HL-60/S4 treated with phorbol 12-myristate 13-acetate at 8.2 ng/mL for 4 days and 3 days (cell line): ENCODE data around the gene ARHGEF37.
"Not testable (repeated sequence)": the region's sequence is repeated elsewhere in the genome, so short reads cannot be mapped to it uniquely, and the experiment has no call there.

Source experiments
- in situ Hi-C: fragments of 300-500 bp; cut with MboI; formaldehyde crosslinking; loops from 2 replicates; pipeline ENCODE4 v1.15.0; 2022; ENCODE audit warnings: low sequenced_read_pairs

Gene ARHGEF37, protein sequence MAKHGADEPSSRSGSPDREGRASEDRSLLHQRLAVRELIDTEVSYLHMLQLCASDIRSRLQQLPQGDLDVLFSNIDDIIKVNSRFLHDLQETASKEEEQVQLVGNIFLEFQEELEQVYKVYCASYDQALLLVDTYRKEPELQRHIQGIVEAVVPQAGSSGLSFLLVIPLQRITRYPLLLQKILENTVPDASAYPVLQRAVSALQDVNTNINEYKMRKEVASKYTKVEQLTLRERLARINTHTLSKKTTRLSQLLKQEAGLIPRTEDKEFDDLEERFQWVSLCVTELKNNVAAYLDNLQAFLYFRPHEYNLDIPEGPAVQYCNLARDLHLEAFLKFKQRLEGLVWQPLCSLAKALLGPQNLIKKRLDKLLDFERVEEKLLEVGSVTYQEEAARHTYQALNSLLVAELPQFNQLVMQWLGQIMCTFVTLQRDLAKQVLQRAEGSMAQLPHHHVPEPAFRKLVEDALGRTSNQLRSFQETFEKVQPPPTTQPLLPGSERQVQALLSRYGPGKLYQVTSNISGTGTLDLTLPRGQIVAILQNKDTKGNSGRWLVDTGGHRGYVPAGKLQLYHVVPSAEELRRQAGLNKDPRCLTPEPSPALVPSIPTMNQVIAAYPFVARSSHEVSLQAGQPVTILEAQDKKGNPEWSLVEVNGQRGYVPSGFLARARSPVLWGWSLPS

DNA sequence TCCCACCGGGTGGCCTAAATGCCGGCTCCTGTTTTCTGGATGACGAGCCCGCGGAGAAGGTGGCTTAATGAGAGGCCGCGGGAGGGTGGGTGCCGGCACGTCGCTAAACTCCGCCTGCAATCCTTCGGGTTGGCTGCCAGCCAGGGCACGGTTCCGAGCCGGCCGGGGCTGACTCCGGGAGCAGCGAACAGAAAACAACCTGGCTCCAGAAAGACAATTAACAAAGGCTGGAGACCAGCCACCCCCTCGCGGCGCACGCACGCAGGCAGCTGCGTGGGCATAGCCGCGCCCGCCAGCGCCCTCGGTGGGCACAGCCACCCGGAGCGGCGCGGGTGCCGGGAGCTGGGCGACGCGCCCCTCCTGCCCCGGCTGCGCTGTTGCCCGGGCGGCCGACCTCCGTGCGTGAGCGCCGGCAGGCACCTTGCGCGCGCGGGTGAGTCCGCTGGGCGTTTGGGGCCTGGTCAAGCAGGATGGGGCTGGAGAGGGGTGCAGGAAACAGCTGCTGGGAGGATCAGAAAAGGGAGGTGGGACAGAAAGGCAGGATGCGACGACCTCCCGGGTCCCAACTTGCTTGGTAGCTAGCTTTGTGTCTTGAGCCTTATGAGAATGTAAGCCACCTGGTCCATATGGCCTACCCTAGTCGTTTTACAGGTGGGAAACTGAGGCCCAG lies at the start of gene ARHGEF37:
TSS of gene ARHGEF37 (plus strand) at position 307 of the 670 bp plus-strand sequence. CDS start 16,272 bp downstream, outside the sequence.
- in situ Hi-C loops = no loop called here

DNA sequence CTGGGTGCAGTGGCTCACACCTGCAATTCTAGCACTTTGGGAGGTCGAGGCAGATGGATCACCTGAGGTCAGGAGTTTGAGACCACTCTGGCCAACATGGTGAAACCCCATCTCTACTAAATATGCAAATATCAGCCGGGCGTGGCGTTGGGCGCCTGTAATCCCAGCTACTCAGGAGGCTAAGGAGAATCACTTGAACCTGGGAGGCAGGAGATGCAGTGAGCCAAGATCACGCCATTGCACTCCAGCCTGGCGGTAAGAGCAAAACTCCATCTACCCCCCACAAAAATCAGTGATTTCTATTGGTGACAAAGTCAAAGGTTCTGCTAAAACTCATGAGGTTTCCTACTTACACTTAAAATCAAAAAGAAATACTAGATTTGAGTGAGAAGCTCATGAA lies 48.9 kb upstream of the ARHGEF37 start:
- in situ Hi-C loops = no loop called here

DNA sequence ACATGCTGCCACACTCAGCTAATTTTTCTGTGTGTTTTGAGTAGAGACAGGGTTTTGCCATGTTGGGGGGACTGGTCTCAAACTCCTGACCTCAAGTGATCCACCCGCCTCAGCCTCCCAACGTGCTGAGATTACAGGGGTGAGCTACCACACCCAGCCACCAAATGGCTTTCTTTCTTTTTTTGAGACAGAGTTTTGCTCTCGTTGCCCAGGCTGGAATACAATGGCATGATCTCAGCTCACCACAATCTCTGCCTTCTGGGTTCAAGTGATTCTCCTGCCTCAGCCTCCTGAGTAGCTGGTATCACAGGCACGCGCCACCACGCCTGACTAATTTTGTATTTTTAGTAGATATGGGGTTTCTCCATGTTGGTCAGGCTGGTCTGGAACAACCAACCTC lies 45.5 kb upstream of the ARHGEF37 start:
- in situ Hi-C loops = not testable (repeated sequence)

DNA sequence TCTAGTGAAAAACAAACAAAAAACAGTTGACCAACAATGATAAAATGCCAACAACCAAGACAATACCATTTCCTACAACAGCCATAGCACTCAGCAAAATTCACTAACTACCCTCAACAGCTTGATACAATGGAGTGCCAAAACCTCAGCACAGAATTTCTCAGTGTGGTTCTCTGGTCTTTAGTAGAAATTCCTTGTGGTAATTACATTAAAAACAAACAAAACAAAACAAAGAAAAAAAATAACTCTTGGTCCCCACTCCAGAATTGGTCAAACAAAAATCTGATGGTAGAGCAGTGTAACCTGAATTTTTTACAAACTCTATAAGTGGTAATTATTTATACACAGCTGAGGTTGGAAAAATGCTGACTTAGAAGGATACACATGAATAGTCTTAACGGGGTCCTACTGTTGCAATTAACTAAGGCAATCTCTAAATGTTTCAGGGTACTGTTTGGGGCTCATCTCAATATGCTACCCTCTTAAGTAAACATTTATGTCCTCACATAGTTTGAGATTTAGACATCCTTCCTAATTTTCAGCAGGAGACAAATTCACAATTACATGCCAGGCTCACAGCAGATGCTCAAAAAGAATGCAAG lies 43.8 kb upstream of the ARHGEF37 start:
- in situ Hi-C loops = no loop called here

DNA sequence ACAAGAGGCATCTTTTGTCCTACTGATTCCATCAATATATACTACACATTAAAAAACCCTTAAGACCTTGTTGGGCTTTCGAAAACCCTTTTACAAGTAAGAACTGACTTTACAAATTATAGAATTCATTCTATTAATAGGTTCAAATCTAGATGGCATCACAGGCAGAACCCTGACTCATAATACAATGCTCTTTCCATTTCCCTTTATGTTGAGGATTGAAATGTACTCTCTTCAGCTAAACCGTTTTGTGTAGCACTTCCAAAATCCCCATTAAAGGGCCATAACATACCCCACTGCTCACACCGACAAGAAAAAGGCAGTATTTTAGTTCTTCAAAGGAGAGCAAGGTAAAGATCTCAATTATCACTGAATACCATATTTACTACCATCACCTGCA lies 41.2 kb upstream of the ARHGEF37 start:
- in situ Hi-C loops = no loop called here

DNA sequence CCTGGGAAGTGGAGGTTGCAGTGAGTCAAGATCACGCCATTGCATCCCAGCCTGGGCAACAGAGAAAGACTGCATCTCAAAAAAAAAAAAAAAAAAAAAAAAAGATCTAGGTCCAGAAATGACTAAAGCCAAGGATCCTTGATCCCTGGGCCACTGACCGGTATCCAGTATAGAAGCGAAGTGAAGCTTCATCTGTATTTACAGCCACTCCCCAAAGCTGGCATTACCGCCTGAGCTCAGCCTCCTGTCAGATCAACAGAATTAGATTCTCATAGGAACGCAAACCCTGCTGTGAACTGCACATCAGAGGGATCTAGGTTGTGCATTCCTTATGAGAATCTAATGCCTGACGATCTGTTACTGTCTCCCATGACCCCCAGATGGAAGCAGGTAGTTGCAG lies 39.4 kb upstream of the ARHGEF37 start:
- in situ Hi-C loops = no loop called here

DNA sequence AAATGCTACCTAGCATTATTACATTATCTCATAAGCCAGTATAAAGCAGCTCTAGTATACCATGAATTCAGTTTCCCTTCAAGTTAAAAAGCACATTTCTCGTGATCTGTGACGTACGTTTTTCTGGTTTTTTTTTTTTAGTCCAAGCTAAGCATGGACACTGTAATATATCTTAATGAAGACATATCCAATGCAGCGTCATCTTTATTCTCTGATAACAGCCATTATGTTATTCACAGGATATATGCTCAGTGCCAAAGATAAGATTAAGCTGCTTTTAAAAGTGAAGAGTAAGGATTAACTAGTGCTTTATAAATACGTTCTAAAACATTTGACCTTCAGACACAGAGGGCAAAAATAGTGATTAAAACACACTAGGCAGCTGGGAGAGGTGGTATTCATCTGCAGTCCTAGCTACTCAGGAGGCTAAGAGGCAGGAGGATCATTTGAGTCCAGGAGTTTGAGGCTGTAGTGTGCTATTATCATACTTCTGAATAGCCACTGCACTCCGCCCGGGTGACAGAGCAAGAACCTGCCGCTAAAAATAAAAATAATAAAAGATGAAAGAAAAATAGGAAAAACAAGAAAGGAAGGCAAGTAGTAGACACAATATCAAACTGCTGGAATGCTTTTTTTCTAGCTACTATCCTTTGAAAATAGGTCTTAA lies 37.8 kb upstream of the ARHGEF37 start:
- in situ Hi-C loops = no loop called here

DNA sequence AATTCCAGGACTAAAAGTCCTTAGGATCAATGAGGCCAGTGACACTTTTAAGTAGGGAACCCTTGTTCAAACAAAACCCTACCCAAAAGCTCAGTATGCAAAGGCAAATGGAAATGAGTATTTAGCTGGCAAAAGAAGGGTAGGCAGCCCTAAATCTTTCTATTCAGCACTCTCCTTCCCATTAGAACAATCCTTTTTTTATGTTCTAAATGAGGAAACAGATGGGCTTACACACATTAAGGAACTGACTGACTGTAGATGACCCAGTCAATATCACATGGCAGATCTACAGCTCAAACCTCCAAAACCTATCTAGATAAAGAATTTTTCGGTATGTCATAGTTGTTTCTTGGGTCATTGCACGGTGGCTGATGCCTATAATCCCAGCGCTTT lies 37.3 kb upstream of the ARHGEF37 start:
- in situ Hi-C loops = no loop called here

DNA sequence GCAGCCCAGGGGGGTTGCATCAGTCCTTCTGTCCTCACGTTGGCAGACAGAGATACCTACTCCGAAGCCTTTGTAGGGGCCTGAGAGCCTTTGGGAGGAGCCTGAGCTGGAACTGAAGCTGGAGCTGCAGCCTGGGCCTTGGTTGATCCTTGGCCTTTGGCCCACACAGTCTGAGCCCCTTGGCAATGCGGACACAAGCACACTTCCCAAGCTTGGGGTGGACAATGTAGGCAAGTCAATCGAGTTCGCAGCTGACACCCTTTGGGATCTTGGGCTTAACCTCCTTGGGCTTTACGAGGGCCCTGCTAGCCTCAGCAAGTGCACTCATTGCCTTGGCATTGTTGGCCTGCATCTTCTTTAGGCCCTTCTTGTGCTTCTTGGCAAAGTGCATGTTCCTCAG lies 36.0 kb upstream of the ARHGEF37 start:
- in situ Hi-C loops = no loop called here

DNA sequence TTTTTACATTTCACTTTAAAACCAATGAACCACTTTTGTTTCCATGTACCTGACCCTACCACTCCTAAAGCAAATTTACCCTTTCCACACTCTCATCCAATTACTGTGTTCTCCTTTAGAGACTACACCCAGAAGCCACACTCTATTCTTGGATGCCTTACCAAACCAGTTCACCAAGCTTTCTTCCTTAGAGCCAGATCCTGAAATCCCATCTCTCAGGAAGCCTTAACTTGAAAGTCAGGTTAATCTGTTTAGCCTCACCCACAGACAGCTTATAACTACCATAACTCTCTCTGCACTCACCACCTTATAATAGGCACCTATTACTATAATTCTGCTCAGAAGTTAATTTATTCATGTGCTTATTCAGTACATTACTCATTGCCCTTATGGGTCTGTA lies 34.3 kb upstream of the ARHGEF37 start:
- in situ Hi-C loops = no loop called here

DNA sequence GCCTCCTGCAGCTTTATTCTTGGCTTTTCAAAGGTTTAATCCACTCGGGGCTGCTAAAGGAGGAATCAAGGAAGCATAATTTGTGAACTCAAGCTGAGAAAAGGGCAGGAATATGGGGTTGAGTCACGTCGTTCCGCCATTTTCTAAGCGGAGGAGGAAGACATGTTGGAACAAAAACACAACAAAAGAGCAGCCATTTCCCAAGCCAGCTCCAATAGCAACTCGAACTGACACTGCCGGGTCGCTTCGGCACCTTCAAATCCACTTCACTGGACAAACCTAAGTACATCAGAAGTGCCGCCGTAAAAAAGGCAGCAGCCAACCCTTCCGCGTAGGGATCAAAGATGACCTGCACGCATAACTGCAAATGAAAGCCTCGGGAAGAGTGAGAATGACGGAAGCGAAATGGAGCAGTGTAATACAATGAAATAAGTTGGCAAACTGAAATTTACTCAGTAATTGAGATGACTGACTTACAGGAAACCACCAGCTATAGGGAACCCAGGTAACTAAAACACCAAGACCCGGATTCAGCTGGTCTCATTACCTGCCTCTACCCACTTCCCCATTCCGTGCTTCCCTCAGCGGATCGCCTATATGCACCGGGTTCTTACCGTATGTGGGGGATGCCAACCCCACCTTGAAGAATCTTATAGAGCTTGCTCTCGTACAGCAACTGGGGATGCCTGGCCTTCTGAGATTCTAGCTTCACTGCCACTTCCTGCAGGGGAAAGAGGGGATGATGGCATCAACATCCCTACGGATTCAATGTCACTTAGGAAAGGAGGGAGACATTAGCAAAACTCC lies 31.6 kb upstream of the ARHGEF37 start:
- in situ Hi-C loops = loop anchor here (25.0 kb wide), 2 partner anchors 187 to 737 kb away; partner anchors contain the start of gene PCYOX1L

DNA sequence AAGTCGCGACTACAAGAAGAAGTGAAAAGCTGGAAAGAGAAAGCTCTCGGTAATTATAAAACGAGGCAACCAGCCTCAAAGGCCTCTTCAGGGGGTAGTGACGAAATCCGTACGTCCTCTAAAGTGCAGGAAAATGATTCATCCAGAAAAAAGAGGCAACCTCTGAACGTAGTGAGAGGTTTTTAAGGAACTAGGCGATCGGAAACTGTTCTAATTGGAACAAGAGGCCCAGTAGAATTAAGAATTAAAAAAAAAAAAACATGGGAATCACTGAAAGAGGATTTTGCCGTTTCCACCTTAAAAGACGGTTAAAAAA lies 31.1 kb upstream of the ARHGEF37 start:
- in situ Hi-C loops = loop anchor here (25.0 kb wide), 2 partner anchors 188 to 738 kb away; partner anchors contain the start of gene PCYOX1L

DNA sequence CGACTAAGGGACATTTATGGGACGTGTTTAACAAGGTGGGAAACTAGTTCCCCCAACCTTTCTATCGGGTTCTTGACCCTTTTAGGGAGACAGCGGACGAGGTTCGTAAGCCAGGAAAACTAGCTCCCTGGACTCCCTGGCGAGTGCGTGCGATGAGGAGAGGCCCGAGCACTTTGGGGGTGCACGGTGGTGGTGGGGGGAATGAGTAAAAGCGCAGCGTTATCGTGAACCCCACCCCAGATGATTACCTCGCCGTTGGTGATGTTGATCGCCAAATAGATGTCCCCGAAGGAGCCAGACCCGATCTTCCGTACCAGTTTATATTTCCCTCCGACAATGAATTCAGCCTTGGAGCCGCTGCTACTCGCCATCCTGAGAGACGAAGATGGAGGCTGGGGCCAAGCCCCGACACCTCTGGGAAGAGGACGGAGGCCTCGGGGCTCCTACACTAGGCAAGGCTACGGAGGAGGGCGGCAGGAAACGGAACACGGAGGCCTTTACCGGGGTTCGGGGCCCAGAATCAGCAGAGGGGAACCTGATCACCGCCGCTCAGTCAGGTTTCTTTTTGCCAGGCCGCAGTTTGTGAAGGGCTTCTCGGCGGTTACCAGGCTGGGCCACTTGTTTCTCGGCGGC lies 30.6 kb upstream of the ARHGEF37 start:
- in situ Hi-C loops = loop anchor here (25.0 kb wide), 2 partner anchors 188 to 738 kb away; partner anchors contain the start of gene PCYOX1L

DNA sequence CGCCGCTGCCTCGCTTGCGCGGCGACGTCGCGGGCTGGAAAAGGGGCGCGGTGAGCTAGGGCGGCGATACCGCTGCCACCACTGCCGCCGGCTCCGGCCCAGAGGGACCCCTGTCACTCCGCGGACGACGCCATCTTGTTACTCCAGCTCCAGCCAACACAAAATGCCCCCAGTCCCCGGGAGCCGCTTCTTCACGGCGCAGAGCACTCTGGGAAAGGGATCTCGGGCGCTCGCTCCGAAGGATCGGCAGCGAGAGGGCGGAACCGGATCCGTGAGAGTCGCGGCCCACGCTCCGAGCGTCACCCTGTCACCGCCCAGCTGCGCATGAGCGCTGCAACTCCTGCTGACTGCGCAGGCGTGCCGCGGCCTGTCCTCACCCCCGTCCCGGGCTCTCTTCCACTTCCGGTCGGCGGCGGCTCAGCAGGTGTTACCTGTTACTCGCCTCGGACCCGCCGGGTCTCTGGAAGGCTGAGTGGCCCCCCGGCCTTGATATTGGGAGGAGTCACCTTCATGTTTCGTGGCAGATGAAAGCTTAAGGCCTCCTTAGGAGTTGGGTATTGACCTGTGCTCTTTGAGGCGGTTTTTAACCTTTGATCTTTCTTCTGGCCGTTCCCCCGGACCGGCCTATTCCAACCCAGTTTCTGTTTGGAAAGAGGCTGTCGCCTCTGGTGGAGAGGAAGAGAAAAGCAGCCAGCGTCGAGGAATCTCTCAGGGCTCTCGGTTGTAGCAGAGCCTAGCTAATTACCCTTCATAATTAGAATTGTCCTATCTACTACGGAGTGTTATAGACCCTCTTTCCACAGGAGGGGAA lies 29.9 kb upstream of the ARHGEF37 start, which contains the start of gene CSNK1A1:
TSS of gene CSNK1A1 (minus strand) at position 213 of the 811 bp plus-strand sequence. CDS start 475 bp downstream, outside the sequence.
- in situ Hi-C loops = loop anchor here (25.0 kb wide), 2 partner anchors 189 to 739 kb away; partner anchors contain the start of gene PCYOX1L

DNA sequence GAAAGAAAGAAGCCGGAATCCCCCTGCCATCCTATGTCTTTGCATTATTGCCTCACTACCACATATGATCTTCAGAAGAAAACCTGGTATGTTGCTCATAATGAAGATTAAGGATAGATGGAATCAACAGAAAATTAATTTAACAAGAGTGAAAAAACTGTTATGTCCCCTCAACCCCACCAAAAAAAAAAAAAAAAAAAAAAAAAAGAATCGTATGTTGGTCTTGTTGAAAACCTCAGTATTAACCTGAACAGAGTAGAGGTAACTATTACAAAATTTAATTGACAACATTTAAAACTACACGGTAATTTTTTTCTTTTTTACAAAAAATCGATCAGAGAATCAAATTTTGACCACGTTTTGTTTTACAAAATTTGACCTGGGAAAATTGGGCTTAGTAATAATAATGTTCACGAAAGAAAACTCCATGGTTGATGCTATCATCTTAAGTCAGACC lies 29.2 kb upstream of the ARHGEF37 start:
- in situ Hi-C loops = loop anchor here (25.0 kb wide), 2 partner anchors 190 to 740 kb away; partner anchors contain the start of gene PCYOX1L

DNA sequence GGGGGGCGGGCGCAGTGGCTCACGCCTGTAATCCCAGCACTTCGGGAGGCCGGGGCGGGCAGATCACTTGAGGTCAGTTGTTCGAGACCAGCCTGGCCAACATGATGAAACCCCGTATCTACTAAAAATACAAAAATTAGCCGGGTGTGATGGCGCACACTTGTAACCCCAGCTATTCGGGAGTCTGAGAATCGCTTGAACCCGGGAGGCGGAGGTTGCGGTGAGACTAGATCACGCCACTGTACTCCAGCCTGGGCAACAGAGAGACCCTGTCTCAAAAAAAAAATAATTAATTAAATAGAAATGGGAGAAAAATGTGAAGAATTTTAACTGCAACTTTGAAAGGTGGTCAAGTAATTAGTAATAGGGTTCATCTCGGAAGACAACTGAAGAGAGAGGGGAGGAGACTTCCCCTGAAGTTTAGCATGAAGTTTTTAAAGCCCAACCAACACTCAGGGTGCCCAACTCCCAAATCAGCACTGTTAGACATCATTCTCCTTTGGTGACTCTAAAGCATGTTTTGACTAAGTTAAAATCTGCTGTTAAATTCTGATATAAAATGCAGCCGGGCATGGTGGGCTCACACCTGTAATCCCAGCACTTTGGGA lies 28.6 kb upstream of the ARHGEF37 start:
- in situ Hi-C loops = loop anchor here (25.0 kb wide), 2 partner anchors 190 to 740 kb away; partner anchors contain the start of gene PCYOX1L

DNA sequence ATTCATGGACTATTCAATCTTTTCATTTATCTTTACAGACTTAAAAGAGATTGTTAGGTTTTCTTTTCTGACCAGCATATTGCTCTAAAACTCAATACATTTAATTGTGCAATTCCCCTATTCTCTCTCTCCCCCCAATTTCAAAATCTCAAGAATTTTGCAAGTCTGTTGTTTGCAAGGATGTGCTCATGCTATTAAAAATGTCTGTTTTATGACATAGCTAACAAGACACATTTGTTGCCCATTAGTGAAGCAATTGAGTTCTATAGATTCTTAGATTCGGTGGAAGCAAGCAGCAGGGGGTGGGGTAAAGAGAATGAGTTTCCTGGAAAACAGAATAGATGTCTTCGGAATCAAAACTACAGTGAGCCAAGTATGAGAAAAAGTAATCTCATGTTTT lies 21.6 kb upstream of the ARHGEF37 start:
- in situ Hi-C loops = loop anchor here (25.0 kb wide), 2 partner anchors 197 to 747 kb away; partner anchors contain the start of gene PCYOX1L
